ENCODE results near the gene GRB2. TPM values are rescaled to one million over a fixed set of nuclear protein-coding genes. Genes with fewer than 3 reads are reported as not detected.

GRB2 gene
- total and polyA plus RNA-seq, 10 of the 15 experiments (the other 5 are each of a cell fraction or from before 2014, with no cell fraction given) = 113 to 268 (median 158) TPM

GRCh38 chr17:75325348-75325747, 80.1 kb downstream of the GRB2 start:
- TF ChIP-seq USF1 (IDR thresholded peaks at IDR 0.05; ENCODE audit: borderline replicate concordance, extremely low read length, insufficient read depth, low read depth, low read length) (no peak), SUPT20H (IDR thresholded peaks at IDR 0.05; ENCODE audit: borderline replicate concordance, control insufficient read depth, low read depth, low read length) (no peak), POLR2AphosphoS5 (IDR thresholded peaks at IDR 0.05; ENCODE audit: low read length) (no peak), WRNIP1 (IDR thresholded peaks at IDR 0.05; ENCODE audit: borderline replicate concordance, low read depth, low read length) (no peak), RAD21 (IDR thresholded peaks at IDR 0.05; ENCODE audit: insufficient read depth, low read depth, low read length) (no peak), NKRF (conservative IDR thresholded peaks at IDR 0.05) (no peak), IRF4 (IDR thresholded peaks at IDR 0.05; ENCODE audit: low read depth, low read length) (no peak), FOXK2 (IDR thresholded peaks at IDR 0.05) (no peak), EGR1 (IDR thresholded peaks at IDR 0.05; ENCODE audit: borderline replicate concordance in 1 of 2, low read depth in 2 of 2, low read length in 2 of 2) (no peak), FOXM1 (IDR thresholded peaks at IDR 0.05; ENCODE audit: low read depth, low read length) (no peak), NR2C2 (IDR thresholded peaks at IDR 0.05; ENCODE audit: borderline replicate concordance, control insufficient read depth, insufficient read length, low read depth) (no peak)
- no peak for FAIRE-seq
- no peaks in the 10 kb centered on the region for H3K27me3 ChIP-seq (replicated peaks in 1 of 2; ENCODE audit: control insufficient read depth in 2 of 2, insufficient read depth in 2 of 2, low read length in 1 of 2)
- RAD21 ChIA-PET (ENCODE audit: unreplicated experiment) = interaction anchor here (1.4 to 16.3 kb wide), 5 partner anchors 20 to 76 kb away, joined by 4 to 364 read pairs (median 5); partner anchors contain the start of gene SLC25A19
- no TSS peak for BruUV-seq (replicated peaks)
- peaks cover 40% of the 10 kb centered on the region for H3K4me1 ChIP-seq (ENCODE audit: control insufficient read depth, insufficient read depth, low read length)
- no peak overlapping the region for H2AFZ ChIP-seq (ENCODE audit: control insufficient read depth, low read depth, low read length)
- no peaks in the 10 kb centered on the region for H4K20me1 ChIP-seq (ENCODE audit: control insufficient read depth, insufficient read depth)
- CTCF ChIA-PET = interaction anchor here (1.6 to 13.8 kb wide), 6 partner anchors 17 to 81 kb away, joined by 4 to 182 read pairs (median 9); partner anchors contain the start of gene GRB2
- in situ Hi-C loops (cut with MboI) (no loop called here), intact Hi-C loops (cut with micrococcal nuclease; ENCODE audit: unreplicated experiment) (no loop called here)
- POLR2A ChIA-PET = interaction anchor here (0.6 to 2.4 kb wide), 10 partner anchors 9 to 77 kb away, joined by 3 to 13 read pairs (median 5); partner anchors contain the start of gene SLC25A19
- H3K27ac ChIP-seq (ENCODE audit: control insufficient read depth, insufficient read depth) = peak overlapping the region; percentile 64
- no peak overlapping the region for H3K9ac ChIP-seq (ENCODE audit: control insufficient read depth, insufficient read depth, low read length)
- no peak for ATAC-seq
- H3K79me2 ChIP-seq (ENCODE audit: control insufficient read depth, insufficient read depth, low read length) = peaks cover 56% of the 10 kb centered on the region
- SMC1A ChIA-PET (ENCODE audit: uncharacterized antibody, unreplicated experiment) = interaction anchor here (0.9 to 8.7 kb wide), 5 partner anchors 14 to 135 kb away, joined by 3 to 115 read pairs (median 5); no protein-coding TSS in a partner anchor
- no peak overlapping the region; the same call in 1 of the 2 replicates for H3K4me2 ChIP-seq (ENCODE audit: control insufficient read depth, insufficient read depth)
- no peaks in the 10 kb centered on the region for H3K9me3 ChIP-seq (replicated peaks; ENCODE audit: control insufficient read depth, insufficient read depth, low read length)
- 74% methylated on average over 6 of the region's 6 CpGs for WGBS (ENCODE audit: insufficient coverage, insufficient replicate concordance, low lambda C conversion rate, missing lambda C conversion rate)
- no peak overlapping the region for H3K4me3 ChIP-seq
- no peak for DNase-seq (ENCODE audit: low read depth, low spot score)
- H3K36me3 ChIP-seq (ENCODE audit: control insufficient read depth in 2 of 2, insufficient read depth in 2 of 2, low read length in 1 of 2) = peaks cover 25 to 32% of the 10 kb centered on the region in 2 experiments

Measured in GM12878 (cell line).